GM19397 (cell line): ENCODE data around the gene GAPT.
A peak's percentile ranks its signal among the peaks of the same experiment; 100 is the strongest.

Experiments used
- ATAC-seq: cut with Tn5 transposase; IDR thresholded peaks from one replicate; pipeline ENCODE4 v1.9.1; 2021; ENCODE audit warnings: mild to moderate bottlenecking, moderate library complexity; ENCODE audit not compliant: unreplicated experiment

Gene GAPT

GRCh38 chr5:58460732-58461286 is 30.4 kb upstream of the GAPT start:
- peak; percentile 76 for ATAC-seq

- no peak for ATAC-seq
Observed at GRCh38 chr5:58462154-58462553, 29.1 kb upstream of the GAPT start.

- ATAC-seq, result no peak
Observed at GRCh38 chr5:58462623-58463230, 28.5 kb upstream of the GAPT start.

GRCh38 chr5:58466939-58467338 is 24.3 kb upstream of the GAPT start:
- peak; percentile 98 for ATAC-seq

GRCh38 chr5:58469896-58470295 is 21.3 kb upstream of the GAPT start:
- ATAC-seq, result no peak

GRCh38 chr5:58475404-58475803 is 15.8 kb upstream of the GAPT start:
- no peak for ATAC-seq

- ATAC-seq, result no peak
Observed at GRCh38 chr5:58477760-58478376, 13.4 kb upstream of the GAPT start.

- no peak for ATAC-seq
Observed at GRCh38 chr5:58481066-58481676, 10.1 kb upstream of the GAPT start.

GRCh38 chr5:58481828-58482227 is 9.4 kb upstream of the GAPT start:
- ATAC-seq, result no peak

- ATAC-seq, result no peak
Observed at GRCh38 chr5:58482536-58482935, 8.7 kb upstream of the GAPT start.

- no peak for ATAC-seq
Observed at GRCh38 chr5:58484505-58484904, 6.7 kb upstream of the GAPT start.

GRCh38 chr5:58486290-58486689 is 4.9 kb upstream of the GAPT start:
- no peak for ATAC-seq

- peak; percentile 66 for ATAC-seq
Observed at GRCh38 chr5:58490402-58491050, 709 bp upstream of the GAPT start.

GRCh38 chr5:58493141-58493540 is 1.9 kb downstream of the GAPT start:
- ATAC-seq, result no peak

GRCh38 chr5:58496488-58496887 is 5.3 kb downstream of the GAPT start:
- ATAC-seq, result no peak

GRCh38 chr5:58497386-58497785 is 6.2 kb downstream of the GAPT start:
- ATAC-seq, result no peak

- no peak for ATAC-seq
Observed at GRCh38 chr5:58497921-58498320, 6.7 kb downstream of the GAPT start.

GRCh38 chr5:58498340-58498942 is 7.2 kb downstream of the GAPT start:
- ATAC-seq, result no peak

- no peak for ATAC-seq
Observed at GRCh38 chr5:58499231-58499630, 8.0 kb downstream of the GAPT start.

GRCh38 chr5:58499941-58500340 is 8.7 kb downstream of the GAPT start:
- ATAC-seq, result no peak

GRCh38 chr5:58501778-58502417 is 10.7 kb downstream of the GAPT start:
- ATAC-seq, result no peak
